HG02678 (cell line): ENCODE data around the gene HEATR3.

ENCODE experiments used
- ATAC-seq: cut with Tn5 transposase; IDR thresholded peaks from one replicate; pipeline ENCODE4 v1.9.1; 2021; ENCODE audit warnings: mild to moderate bottlenecking, moderate library complexity; ENCODE audit not compliant: unreplicated experiment

HEATR3 gene

DNA sequence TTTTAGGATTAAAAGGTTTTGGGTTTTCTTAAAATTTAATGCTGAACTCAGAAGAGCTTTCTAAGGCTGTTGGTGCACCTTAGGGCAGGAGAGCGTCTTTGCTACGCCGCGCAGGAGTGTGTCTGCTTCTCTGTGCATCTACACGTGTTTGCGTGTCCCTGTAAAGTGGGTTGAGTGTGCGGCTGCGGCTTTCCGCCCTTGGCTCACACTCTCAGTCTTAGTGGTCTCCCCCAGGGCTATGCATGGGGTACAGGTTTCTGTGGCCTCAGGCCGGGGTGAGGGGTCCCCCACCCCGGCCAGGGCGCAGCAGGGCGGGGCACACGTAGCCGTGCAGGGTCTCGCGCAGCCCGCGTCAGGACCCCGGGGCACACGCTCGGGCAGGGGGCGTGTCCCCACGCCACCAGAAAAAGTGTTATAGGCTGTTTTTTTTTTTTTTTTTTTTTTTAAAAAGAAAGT, 86.6 kb downstream of the HEATR3 start:
- peak; percentile 55 for ATAC-seq

- peak; percentile 81 for ATAC-seq
Observed at GRCh38 chr16:50152807-50153595, 87.2 kb downstream of the HEATR3 start, which contains the start of gene TENT4B. Gene TENT4B, plus strand, starts transcription at chr16:50153306. Its CDS starts 316 bp downstream, at chr16:50153622.

- ATAC-seq = peak; percentile 13
Observed at GRCh38 chr16:50153596-50154419, 88.0 kb downstream of the HEATR3 start.

GRCh38 chr16:50154420-50154950, 88.7 kb downstream of the HEATR3 start:
- no peak for ATAC-seq

DNA sequence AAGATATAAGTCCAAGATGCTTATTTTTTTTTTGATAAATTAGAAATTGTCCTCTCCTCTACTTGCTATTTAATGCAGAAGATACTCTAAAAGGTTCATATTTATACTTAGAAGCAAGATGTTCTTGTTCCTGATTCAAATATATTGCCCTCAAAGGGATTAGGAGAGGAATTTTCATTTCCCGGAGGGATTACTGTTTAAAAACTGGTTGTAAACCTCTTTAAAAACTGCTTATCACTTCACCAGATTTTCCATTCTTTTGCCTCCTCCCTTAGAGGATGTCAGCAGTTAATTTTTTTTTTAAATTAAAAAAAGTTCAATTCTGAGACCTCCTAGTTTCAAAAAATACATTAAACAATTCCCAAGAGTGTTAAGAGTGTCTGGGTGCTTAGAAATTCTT, 90.2 kb downstream of the HEATR3 start:
- ATAC-seq = no peak
